Neuron (in vitro differentiated cells): ENCODE results near the gene ABITRAM.
"Not testable (repeated sequence)": the region's sequence is repeated elsewhere in the genome, so short reads cannot be mapped to it uniquely, and the experiment has no call there.

Source experiments
- H2AFZ ChIP-seq: one replicate; pipeline ENCODE4 v1.6.1; 2013; ENCODE audit warnings: low read depth, mild to moderate bottlenecking, inconsistent platforms, low read length, moderate library complexity
- H3K27me3 ChIP-seq: one replicate; pipeline ENCODE4 v1.6.1; 2013; ENCODE audit warnings: low read length; ENCODE audit not compliant: insufficient read depth
- H3K36me3 ChIP-seq: one replicate; pipeline ENCODE4 v1.6.1; 2013; ENCODE audit warnings: low read length; ENCODE audit not compliant: insufficient read depth
- H3K4me1 ChIP-seq: one replicate; pipeline ENCODE4 v1.6.1; 2013; ENCODE audit warnings: low read length; ENCODE audit not compliant: insufficient read depth
- H3K4me3 ChIP-seq: 2 replicates; pipeline ENCODE4 v1.5.1; 2013; ENCODE audit warnings: mild to moderate bottlenecking, low read length, moderate library complexity
- H3K9me3 ChIP-seq: one replicate; pipeline ENCODE4 v1.6.1; 2013; ENCODE audit warnings: low read length

ABITRAM gene

DNA sequence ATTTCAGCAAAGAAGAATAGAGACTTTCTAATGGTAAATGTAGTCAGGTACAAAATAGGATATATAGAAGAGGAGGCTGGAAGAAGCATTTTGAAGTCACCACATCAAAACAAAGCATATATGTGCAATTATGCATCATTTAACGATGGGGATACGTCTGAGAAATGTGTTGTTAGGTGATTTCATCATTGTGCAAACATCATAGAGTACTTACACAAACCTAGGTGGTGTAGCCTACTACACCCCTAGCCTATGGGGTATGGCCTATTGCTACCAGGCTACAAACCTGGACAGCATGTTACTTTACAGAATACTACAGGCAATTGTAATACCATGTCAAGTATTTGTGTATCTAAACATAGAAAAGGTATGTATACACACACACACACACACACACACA lies 28.7 kb upstream of the ABITRAM start:
- Histone ChIP-seq H3K27me3 (no peaks in the 10 kb centered on the region), H3K4me1 (no peaks in the 10 kb centered on the region), H3K36me3 (peaks cover 87% of the 10 kb centered on the region), H2AFZ (no peak overlapping the region), H3K4me3 (no peak overlapping the region), H3K9me3 (no peaks in the 10 kb centered on the region)

DNA sequence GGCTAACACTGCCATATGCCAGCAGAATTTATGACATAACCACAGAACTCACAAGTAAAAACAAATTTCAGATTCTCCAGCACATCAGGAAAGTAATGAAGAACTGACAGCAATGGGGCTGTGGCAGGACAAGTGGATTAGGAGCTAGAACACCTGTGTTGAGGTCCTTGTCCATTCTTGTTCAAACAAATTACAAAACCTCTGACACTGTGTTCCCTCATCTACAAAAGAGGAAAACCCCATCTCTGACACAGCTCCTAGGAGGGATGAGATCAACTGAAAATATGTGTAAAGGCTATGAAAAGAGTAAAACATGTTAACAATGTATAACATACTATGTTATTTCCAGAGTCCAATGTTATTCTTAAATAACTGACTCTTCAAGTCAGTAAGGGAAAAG lies 23.8 kb upstream of the ABITRAM start:
- Histone ChIP-seq H3K9me3 (no peaks in the 10 kb centered on the region), H2AFZ (no peak overlapping the region), H3K4me3 (no peak overlapping the region), H3K27me3 (no peaks in the 10 kb centered on the region), H3K4me1 (no peaks in the 10 kb centered on the region), H3K36me3 (peaks cover 79% of the 10 kb centered on the region)

- H3K36me3 ChIP-seq: peaks cover 79% of the 10 kb centered on the region
- no peaks in the 10 kb centered on the region for H3K27me3 ChIP-seq
- no peak overlapping the region for H3K4me3 ChIP-seq
- H3K9me3 ChIP-seq: no peaks in the 10 kb centered on the region
- no peak overlapping the region for H2AFZ ChIP-seq
- no peaks in the 10 kb centered on the region for H3K4me1 ChIP-seq
These were observed 23.3 kb upstream of the ABITRAM start for GRCh38 chr9:108910914-108911313.

GRCh38 chr9:108911820-108912219 lies 22.4 kb upstream of the ABITRAM start:
- H3K27me3 ChIP-seq: no peaks in the 10 kb centered on the region
- no peaks in the 10 kb centered on the region for H3K4me1 ChIP-seq
- no peak overlapping the region for H3K4me3 ChIP-seq
- no peaks in the 10 kb centered on the region for H3K9me3 ChIP-seq
- no peak overlapping the region for H2AFZ ChIP-seq
- peaks cover 76% of the 10 kb centered on the region for H3K36me3 ChIP-seq

GRCh38 chr9:108913391-108913790 lies 20.8 kb upstream of the ABITRAM start:
- peaks cover 70% of the 10 kb centered on the region for H3K36me3 ChIP-seq
- no peak overlapping the region for H3K4me3 ChIP-seq
- no peak overlapping the region for H2AFZ ChIP-seq
- no peaks in the 10 kb centered on the region for H3K4me1 ChIP-seq
- no peaks in the 10 kb centered on the region for H3K27me3 ChIP-seq
- H3K9me3 ChIP-seq: no peaks in the 10 kb centered on the region

- Histone ChIP-seq H2AFZ (no peak overlapping the region), H3K27me3 (no peaks in the 10 kb centered on the region), H3K9me3 (no peaks in the 10 kb centered on the region), H3K4me1 (no peaks in the 10 kb centered on the region), H3K4me3 (no peak overlapping the region), H3K36me3 (peaks cover 77% of the 10 kb centered on the region)
These were observed 14.7 kb upstream of the ABITRAM start for GRCh38 chr9:108919517-108919916.

DNA sequence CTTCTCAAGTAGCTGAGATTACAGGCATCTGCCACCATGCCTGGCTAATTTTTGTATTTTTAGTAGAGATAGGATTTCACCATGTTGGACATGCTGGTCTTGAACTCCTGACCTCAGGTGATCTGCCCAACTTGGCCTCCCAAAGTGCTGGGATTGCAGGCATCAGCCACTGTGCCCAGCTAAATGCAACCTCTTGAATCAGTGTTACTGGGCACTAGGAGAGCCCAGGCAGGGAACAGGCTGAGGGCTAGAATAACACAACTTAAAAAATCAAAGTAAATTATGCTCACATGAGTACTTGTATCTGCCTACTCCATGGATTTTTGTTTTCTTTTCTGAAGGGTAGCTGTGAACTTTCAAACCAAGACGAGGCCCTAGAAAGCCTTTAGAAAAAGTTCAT lies 13.8 kb upstream of the ABITRAM start:
- peaks cover 81% of the 10 kb centered on the region for H3K36me3 ChIP-seq
- not testable (repeated sequence) for H3K9me3 ChIP-seq, H3K4me3 ChIP-seq, H3K4me1 ChIP-seq, H2AFZ ChIP-seq, H3K27me3 ChIP-seq

- Histone ChIP-seq H3K9me3 (no peaks in the 10 kb centered on the region), H3K4me1 (no peaks in the 10 kb centered on the region), H2AFZ (no peak overlapping the region), H3K36me3 (peaks cover 81% of the 10 kb centered on the region), H3K27me3 (no peaks in the 10 kb centered on the region), H3K4me3 (no peak overlapping the region)
These were observed 13.0 kb upstream of the ABITRAM start for GRCh38 chr9:108921200-108921599.

DNA sequence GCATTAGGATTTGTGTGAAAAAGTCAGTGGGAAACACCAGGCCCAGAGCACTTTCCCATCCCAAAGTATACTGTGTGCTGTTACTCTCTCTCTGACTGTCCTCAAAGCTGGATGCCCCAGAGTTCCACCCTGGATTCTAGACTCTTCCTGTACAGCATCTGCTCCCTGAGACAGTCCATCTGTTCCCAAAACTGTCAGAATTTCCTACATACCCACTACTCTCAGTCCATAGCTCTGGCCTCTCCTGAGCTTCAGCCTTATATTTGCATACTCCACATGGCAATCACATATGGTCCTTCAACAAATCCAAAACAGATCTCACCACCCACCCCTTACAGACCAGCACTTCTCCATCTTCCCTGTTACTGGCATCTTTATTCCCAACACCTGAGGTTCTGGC lies 9.7 kb upstream of the ABITRAM start:
- Histone ChIP-seq H3K36me3 (peaks cover 84% of the 10 kb centered on the region), H3K27me3 (no peaks in the 10 kb centered on the region), H3K4me3 (no peak overlapping the region), H3K9me3 (no peaks in the 10 kb centered on the region), H2AFZ (no peak overlapping the region), H3K4me1 (no peaks in the 10 kb centered on the region)

DNA sequence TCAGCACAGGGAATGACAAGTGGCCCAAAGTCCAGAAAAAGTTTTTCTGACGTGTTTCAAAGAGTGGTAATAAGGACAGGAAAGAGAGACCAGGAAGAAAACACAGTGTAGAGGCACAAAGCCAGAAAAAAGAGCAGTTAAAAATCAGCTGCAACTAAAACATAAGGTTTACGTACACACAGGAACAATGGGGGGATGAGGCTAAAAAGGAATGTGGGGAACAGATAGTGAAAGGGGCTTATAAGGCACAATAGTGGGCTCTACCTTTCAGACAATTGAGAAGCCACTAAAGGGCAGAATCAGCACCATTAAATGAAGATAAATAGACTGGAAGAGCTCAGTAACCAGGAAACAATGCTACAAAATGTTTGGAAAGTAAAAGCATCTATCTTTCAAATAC lies 5.8 kb upstream of the ABITRAM start:
- H3K36me3 ChIP-seq: peaks cover 51% of the 10 kb centered on the region
- peaks cover 9% of the 10 kb centered on the region for H3K4me1 ChIP-seq
- H2AFZ ChIP-seq: no peak overlapping the region
- H3K9me3 ChIP-seq: no peaks in the 10 kb centered on the region
- H3K27me3 ChIP-seq: no peaks in the 10 kb centered on the region
- H3K4me3 ChIP-seq: no peak overlapping the region

DNA sequence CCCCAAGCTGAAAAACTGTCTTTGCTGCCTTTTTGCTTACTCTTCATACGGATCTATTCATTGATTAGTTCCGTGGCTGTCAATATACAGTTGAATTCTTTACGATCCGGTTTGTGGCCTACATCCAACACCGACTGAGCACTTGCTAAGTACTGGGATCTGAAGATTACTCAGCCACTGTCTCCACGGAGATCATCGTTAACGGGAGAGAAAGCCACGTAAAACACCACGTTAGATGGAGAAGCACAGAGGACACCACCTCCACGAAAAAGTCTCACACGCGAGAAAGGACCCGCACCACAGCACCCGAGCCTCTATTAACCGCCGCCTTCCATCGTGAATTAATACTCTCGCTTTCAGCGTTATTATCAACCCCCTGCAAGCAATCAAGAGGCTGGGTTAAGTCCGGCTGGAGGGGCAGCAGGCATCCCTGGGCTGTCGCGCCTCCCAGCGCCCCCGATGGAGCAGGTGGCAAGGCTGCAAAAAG lies 926 bp upstream of the ABITRAM start:
- peaks cover 9% of the 10 kb centered on the region for H3K36me3 ChIP-seq
- peak overlapping the region; percentile 88 for H2AFZ ChIP-seq
- H3K9me3 ChIP-seq: no peaks in the 10 kb centered on the region
- H3K4me3 ChIP-seq: peak overlapping the region; percentile 79
- H3K4me1 ChIP-seq: peaks cover 14% of the 10 kb centered on the region
- no peaks in the 10 kb centered on the region for H3K27me3 ChIP-seq

GRCh38 chr9:108933718-108934322 lies 380 bp upstream of the ABITRAM start, which contains the start of gene ELP1:
Gene ELP1 (minus strand): TSS chr9:108934124. CDS start chr9:108931146, 2,978 bp downstream.
- H3K4me1 ChIP-seq: peaks cover 14% of the 10 kb centered on the region
- peaks cover 10% of the 10 kb centered on the region for H3K36me3 ChIP-seq
- peak within 1 kb of the TSS; percentile 79 for H3K4me3 ChIP-seq
- H2AFZ ChIP-seq: peak within 1 kb of the TSS; percentile 88
- H3K9me3 ChIP-seq: no peaks in the 10 kb centered on the region
- no peaks in the 10 kb centered on the region for H3K27me3 ChIP-seq

DNA sequence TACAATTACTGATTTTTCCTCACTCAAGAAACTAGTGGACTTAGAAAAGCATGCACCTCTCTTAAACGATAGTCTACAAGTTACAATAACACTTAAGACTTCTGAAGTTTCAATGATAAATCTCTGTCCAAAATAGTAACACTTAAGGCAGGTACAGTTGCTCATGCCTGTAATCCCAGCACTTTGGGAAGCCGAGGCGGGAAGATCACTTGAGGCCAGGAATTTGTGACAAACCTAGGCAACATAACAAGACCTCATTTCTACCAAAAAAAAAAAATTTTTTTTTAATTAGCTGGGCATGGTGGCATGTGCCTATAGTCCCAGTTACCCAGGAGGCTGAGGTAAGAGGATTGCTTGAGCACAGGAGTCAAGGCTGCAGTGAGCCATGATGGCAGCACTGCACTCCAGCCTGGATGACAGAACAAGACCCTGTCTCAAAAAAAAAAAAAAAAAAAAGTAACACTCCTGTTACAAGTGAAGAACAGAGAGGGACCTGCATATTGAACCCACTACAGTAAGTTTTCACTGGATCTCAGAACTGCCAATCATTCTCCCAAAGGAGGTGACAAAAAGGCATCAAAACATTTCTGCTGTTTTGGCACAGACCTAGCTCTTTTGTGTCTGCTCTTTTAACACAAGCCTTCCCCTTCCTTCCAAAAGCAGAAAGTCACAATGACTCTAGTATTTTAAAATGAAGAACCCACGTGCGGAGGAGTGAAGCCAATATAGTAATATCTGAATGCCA lies 3.5 kb downstream of the ABITRAM start:
- Histone ChIP-seq H2AFZ (no peak overlapping the region), H3K36me3 (peaks cover 35% of the 10 kb centered on the region), H3K27me3 (no peaks in the 10 kb centered on the region), H3K4me3 (no peak overlapping the region), H3K4me1 (peaks cover 8% of the 10 kb centered on the region), H3K9me3 (no peaks in the 10 kb centered on the region)
